ENCODE measurements around the gene SLC9A1.
A peak's percentile ranks its signal among the peaks of the same experiment; 100 is the strongest.
"Not testable (repeated sequence)": the region's sequence is repeated elsewhere in the genome, so short reads cannot be mapped to it uniquely, and the experiment has no call there.

SLC9A1 gene

GRCh38 chr1:27154991-27155781 is at the start of gene SLC9A1:
SLC9A1 (minus strand) TSS chr1:27155125; CDS start chr1:27154334, 791 bp downstream.
- Mint-ChIP-seq H3K27me3 (no peaks in the 10 kb centered on the region), H3K4me1 (peaks cover 57% of the 10 kb centered on the region), H3K27ac (peak within 1 kb of the TSS; percentile 100), H3K4me3 (peak within 1 kb of the TSS; percentile 93 to 95), H3K9me3 (peaks cover 0 to 4% of the 10 kb centered on the region in 2 donors)
- DNase-seq (peak; percentile 95 to 97), ATAC-seq (peak; percentile 92)

DNA sequence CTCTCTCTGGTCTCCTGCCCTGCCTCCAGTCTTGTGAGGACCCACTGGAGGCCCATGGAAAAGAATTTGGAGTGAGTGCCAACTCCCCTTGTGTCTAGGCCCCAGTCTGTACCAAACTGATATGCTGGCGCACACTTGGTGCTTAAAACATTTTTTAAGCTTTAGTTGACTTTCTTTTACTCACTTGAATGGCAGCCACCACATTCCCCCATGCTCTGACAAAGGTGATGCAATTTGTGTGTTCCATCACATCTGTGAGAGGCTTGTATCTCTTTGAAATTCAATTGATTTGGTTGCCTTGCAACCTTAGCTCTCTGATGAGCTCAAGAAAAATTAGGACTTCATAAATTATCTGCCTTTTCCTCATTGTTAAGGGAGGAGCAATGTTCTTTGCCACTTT is 49.0 kb upstream of the SLC9A1 start:
- ATAC-seq (no peak), DNase-seq (no peak)
- Mint-ChIP-seq H3K27me3 (no peaks in the 10 kb centered on the region), H3K4me1 (no peaks in the 10 kb centered on the region), H3K4me3 (no peak overlapping the region), H3K9me3 (no peaks in the 10 kb centered on the region), H3K27ac (peak overlapping the region in 1 of 2 donors; percentile 74)

DNA sequence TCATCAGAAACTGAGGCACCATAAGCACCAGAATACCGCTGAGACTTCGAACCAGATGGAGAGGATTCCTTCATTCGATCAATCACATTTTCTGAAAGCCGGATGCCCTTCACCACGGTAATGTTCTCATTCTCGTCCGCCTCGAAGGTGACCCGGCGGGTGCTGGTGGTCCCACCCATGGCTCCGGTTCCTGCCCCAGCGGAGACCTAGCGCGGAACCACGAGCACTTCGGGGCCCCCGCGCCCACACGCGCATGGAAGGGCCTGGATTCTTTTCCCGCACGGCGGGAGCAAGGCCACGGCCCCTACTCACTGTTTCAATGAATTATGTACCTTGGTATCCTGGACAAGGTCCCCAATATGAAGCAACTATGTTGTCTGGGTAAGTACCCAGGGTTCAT is 46.4 kb upstream of the SLC9A1 start:
- H3K4me1 Mint-ChIP-seq: peaks cover 7% of the 10 kb centered on the region
- no peaks in the 10 kb centered on the region for H3K9me3 Mint-ChIP-seq
- no peak overlapping the region for H3K4me3 Mint-ChIP-seq
- H3K27me3 Mint-ChIP-seq: no peaks in the 10 kb centered on the region
- ATAC-seq (no peak), DNase-seq (no peak)
- no peak overlapping the region for H3K27ac Mint-ChIP-seq

DNA sequence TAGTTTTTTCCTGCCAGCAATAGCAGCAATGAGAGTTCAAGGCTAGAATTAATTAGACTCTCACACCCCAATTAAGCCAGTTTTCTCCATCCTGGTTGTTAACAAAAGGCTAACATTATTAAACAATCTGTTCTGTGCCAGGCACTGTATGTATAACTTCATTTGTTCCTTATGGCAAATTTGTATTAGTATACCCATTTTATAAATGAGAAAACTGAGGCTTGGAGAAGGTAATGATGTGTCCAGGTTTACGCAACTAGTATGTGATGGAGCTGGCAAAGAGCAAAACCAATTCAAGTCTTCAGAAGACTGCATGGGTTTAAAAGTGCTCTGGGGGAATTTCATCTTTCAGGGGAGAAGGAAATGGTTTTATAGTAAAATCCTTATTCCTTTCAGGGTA is 38.3 kb upstream of the SLC9A1 start:
- no peaks in the 10 kb centered on the region for H3K27me3 Mint-ChIP-seq
- H3K27ac Mint-ChIP-seq: no peak overlapping the region
- ATAC-seq (no peak), DNase-seq (no peak)
- peaks cover 7% of the 10 kb centered on the region for H3K4me1 Mint-ChIP-seq
- no peaks in the 10 kb centered on the region for H3K9me3 Mint-ChIP-seq
- no peak overlapping the region for H3K4me3 Mint-ChIP-seq

GRCh38 chr1:27192039-27192529 is 37.2 kb upstream of the SLC9A1 start:
- Mint-ChIP-seq H3K4me3 (no peak overlapping the region), H3K9me3 (no peaks in the 10 kb centered on the region), H3K27me3 (no peaks in the 10 kb centered on the region), H3K4me1 (no peaks in the 10 kb centered on the region), H3K27ac (no peak overlapping the region)
- DNase-seq (no peak), ATAC-seq (no peak)

DNA sequence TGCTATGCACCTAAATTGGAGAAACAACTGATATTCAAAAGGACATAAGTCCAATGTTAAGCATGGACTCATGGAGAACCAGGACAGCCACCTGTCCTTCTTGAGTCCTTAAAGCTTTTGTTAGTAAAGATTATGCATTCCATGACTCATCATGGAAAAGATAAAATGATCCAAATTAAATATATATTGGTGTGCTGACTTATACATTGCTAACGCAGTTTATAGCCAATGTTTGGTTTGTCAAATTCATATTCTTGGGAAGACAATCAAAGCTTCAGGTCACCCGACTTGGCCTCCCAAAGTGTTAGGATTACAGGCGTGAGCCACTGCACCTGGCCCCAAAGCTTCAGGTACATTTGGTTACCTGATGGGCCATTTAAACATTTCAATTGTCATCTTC is 29.7 kb upstream of the SLC9A1 start:
- not testable (repeated sequence) for DNase-seq, ATAC-seq, H3K4me1 Mint-ChIP-seq, H3K27ac Mint-ChIP-seq, H3K4me3 Mint-ChIP-seq, H3K27me3 Mint-ChIP-seq, H3K9me3 Mint-ChIP-seq

- Mint-ChIP-seq H3K27ac (no peak overlapping the region), H3K4me3 (no peak overlapping the region), H3K4me1 (no peaks in the 10 kb centered on the region), H3K27me3 (no peaks in the 10 kb centered on the region), H3K9me3 (peaks cover 0 to 7% of the 10 kb centered on the region in 2 donors)
- ATAC-seq (no peak), DNase-seq (no peak)
These were observed 25.1 kb upstream of the SLC9A1 start for GRCh38 chr1:27179979-27180378.

DNA sequence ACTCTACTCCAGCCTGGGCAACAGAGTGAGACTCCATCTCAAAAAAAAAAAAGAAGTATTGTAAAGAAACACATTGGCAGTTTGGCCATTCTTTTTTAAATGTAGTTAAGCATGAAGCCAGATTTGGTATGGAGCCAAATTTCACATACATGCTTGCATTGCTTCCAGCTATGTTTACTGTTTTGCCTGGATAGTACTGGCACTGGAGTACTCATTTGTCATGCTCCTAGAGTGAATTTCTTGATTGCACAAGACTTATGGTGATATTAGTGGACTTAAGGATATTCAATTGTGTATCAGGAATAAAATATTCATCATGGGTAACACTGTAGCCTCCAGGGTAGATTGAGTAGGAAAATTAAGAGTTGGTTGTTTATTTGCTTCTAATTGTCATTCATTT is 24.5 kb upstream of the SLC9A1 start:
- Mint-ChIP-seq H3K9me3 (peaks cover 0 to 7% of the 10 kb centered on the region in 2 donors), H3K27me3 (no peaks in the 10 kb centered on the region), H3K4me1 (no peaks in the 10 kb centered on the region), H3K4me3 (no peak overlapping the region), H3K27ac (no peak overlapping the region)
- no peak for ATAC-seq
- no peak for DNase-seq

- no peak for DNase-seq
- Mint-ChIP-seq H3K4me3 (no peak overlapping the region), H3K4me1 (no peaks in the 10 kb centered on the region), H3K27me3 (no peaks in the 10 kb centered on the region), H3K9me3 (peaks cover 0 to 7% of the 10 kb centered on the region in 2 donors), H3K27ac (no peak overlapping the region)
- ATAC-seq: no peak
These were observed 22.0 kb upstream of the SLC9A1 start for GRCh38 chr1:27176954-27177353.

DNA sequence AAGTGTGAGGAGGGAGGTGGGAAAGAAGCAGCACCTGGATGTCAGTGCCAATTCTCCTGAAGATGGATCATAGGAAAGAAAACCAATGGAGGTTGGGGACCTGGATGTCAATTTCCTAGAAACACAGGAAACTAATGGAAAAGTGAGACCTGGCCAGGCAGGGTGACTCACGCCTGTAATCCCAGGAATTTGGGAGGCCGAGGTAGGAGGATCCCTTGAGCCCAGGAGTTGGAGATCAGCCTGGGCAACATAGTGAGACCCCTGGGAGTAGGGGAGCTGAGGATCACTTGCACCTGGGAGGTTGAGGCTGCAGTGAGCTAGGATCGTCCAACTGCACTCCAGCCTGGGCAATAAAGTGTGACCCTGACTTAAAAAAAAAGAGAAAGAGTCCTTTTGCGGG is 21.4 kb upstream of the SLC9A1 start:
- Mint-ChIP-seq H3K4me3 (no peak overlapping the region), H3K9me3 (peaks cover 0 to 7% of the 10 kb centered on the region in 2 donors), H3K27ac (no peak overlapping the region), H3K4me1 (no peaks in the 10 kb centered on the region), H3K27me3 (no peaks in the 10 kb centered on the region)
- ATAC-seq (no peak), DNase-seq (no peak)

GRCh38 chr1:27172992-27173391 is 18.1 kb upstream of the SLC9A1 start:
- not testable (repeated sequence) for ATAC-seq, H3K4me3 Mint-ChIP-seq, H3K4me1 Mint-ChIP-seq, H3K27me3 Mint-ChIP-seq, DNase-seq, H3K27ac Mint-ChIP-seq, H3K9me3 Mint-ChIP-seq

GRCh38 chr1:27166929-27167328 is 12.0 kb upstream of the SLC9A1 start:
- H3K27me3 Mint-ChIP-seq: no peaks in the 10 kb centered on the region
- ATAC-seq: no peak

GRCh38 chr1:27166351-27166802 is 11.5 kb upstream of the SLC9A1 start:
- ATAC-seq (no peak), DNase-seq (no peak)
- Mint-ChIP-seq H3K4me1 (peaks cover 7% of the 10 kb centered on the region), H3K9me3 (no peaks in the 10 kb centered on the region), H3K27me3 (no peaks in the 10 kb centered on the region), H3K4me3 (no peak overlapping the region), H3K27ac (no peak overlapping the region)

More at GRCh38 chr1:27166929-27167328, 12.0 kb upstream of the SLC9A1 start:
- no peak overlapping the region for H3K4me3 Mint-ChIP-seq
- H3K27ac Mint-ChIP-seq: no peak overlapping the region
- DNase-seq: no peak
- peaks cover 2% of the 10 kb centered on the region for H3K4me1 Mint-ChIP-seq
- no peaks in the 10 kb centered on the region for H3K9me3 Mint-ChIP-seq

DNA sequence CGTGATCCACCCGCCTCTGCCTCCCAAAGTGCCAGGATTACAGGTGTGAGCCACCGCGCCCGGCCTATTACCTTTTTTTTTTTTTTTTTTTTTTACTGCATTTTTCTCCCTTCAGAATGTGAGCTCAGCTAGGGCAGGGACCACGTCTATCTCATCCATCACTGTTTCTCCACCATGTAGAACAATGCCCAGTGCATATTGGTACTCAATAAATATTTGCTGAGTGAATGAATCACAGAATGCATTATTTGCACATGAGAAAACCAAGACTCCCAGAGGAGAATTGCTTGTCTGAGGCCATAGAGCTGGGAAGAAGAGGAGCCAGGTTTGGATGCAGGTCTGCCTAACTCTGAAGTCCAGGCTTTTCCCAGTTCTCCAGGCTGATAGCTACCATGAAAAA is 8.2 kb upstream of the SLC9A1 start:
- no peak overlapping the region for H3K27ac Mint-ChIP-seq
- H3K9me3 Mint-ChIP-seq: no peaks in the 10 kb centered on the region
- no peak overlapping the region for H3K4me3 Mint-ChIP-seq
- no peaks in the 10 kb centered on the region for H3K27me3 Mint-ChIP-seq
- ATAC-seq (no peak), DNase-seq (no peak)
- peaks cover 7% of the 10 kb centered on the region for H3K4me1 Mint-ChIP-seq

GRCh38 chr1:27162090-27162489 is 7.2 kb upstream of the SLC9A1 start:
- ATAC-seq (no peak), DNase-seq (no peak)
- Mint-ChIP-seq H3K27me3 (no peaks in the 10 kb centered on the region), H3K4me1 (peaks cover 7% of the 10 kb centered on the region), H3K4me3 (no peak overlapping the region), H3K27ac (peak overlapping the region in 1 of 2 donors; percentile 7), H3K9me3 (no peaks in the 10 kb centered on the region)

GRCh38 chr1:27161594-27161993 is 6.7 kb upstream of the SLC9A1 start:
- H3K27ac Mint-ChIP-seq: peak overlapping the region; percentile 29 to 51
- H3K9me3 Mint-ChIP-seq: no peaks in the 10 kb centered on the region
- peaks cover 7% of the 10 kb centered on the region for H3K4me1 Mint-ChIP-seq
- no peak overlapping the region for H3K4me3 Mint-ChIP-seq
- no peak for DNase-seq
- ATAC-seq: no peak
- H3K27me3 Mint-ChIP-seq: no peaks in the 10 kb centered on the region
